ENCODE results near the gene OR6P1. TPM values are rescaled to one million over a fixed set of nuclear protein-coding genes. Genes with fewer than 3 reads are reported as not detected.

The OR6P1 gene
- total and polyA plus RNA-seq, 11 donors, result not detected

DNA sequence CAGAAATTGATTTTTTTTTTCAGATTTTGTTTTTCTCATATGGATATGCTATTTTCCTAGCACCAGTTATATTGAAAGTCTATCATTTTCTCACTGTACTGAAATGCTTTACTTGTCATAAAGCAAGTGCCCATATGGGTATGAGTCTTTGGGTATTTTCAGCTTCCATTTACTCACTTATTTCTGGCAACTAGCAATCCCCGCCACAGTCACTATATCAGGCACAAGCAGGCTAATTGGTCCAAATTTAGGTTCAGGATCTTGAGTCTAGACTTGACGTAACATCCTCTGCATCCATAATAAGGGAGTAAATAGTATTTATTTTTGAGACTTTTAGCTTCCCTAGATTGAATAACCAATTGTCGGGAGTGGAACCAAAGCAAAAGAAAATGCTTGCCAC is 7.2 kb upstream of the OR6P1 start:
- DNase-seq, result no peak
- Histone ChIP-seq H3K9me3 (no peaks in the 10 kb centered on the region), H3K27ac (no peak overlapping the region), H3K36me3 (no peaks in the 10 kb centered on the region), H3K4me3 (no peak overlapping the region), H3K27me3 (no peaks in the 10 kb centered on the region), H3K4me1 (no peaks in the 10 kb centered on the region)
- no peak for TF ChIP-seq POLR2A (IDR thresholded peaks at IDR 0.05)
- TF ChIP-seq, protein P1, sequence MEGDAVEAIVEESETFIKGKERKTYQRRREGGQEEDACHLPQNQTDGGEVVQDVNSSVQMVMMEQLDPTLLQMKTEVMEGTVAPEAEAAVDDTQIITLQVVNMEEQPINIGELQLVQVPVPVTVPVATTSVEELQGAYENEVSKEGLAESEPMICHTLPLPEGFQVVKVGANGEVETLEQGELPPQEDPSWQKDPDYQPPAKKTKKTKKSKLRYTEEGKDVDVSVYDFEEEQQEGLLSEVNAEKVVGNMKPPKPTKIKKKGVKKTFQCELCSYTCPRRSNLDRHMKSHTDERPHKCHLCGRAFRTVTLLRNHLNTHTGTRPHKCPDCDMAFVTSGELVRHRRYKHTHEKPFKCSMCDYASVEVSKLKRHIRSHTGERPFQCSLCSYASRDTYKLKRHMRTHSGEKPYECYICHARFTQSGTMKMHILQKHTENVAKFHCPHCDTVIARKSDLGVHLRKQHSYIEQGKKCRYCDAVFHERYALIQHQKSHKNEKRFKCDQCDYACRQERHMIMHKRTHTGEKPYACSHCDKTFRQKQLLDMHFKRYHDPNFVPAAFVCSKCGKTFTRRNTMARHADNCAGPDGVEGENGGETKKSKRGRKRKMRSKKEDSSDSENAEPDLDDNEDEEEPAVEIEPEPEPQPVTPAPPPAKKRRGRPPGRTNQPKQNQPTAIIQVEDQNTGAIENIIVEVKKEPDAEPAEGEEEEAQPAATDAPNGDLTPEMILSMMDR (IDR thresholded peaks at IDR 0.05), result no peak
- WGBS, 4 donors, result 83 to 95% (median 87%) methylated on average over 3 of the region's 3 CpGs
- ATAC-seq, result no peak
- intact Hi-C loops (cut with DNase I), result no loop called here

DNA sequence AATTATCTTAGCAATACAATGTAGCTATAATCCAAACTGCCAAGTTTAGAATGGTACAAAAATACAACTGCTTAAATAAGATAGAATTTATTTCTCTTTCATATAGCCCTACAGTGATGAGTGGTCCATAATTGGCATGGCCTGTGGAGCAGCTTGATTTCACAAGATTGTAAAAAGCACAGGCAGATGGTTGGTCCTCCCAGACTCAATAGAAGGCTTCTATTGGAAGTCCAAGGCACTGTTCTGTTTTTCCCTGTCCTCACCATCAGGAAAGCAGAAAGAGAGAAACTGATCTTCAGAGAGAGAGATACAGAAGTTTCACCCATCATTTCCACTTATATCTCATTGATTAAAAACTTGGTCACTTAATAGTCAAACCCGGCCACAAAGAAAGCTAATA is 1.8 kb upstream of the OR6P1 start:
- ATAC-seq (no peak), DNase-seq (no peak)
- WGBS, 4 donors, result 90 to 94% (median 91%) methylated on average over 1 of the region's 1 CpG
- TF ChIP-seq, protein P1 (IDR thresholded peaks at IDR 0.05), result no peak
- TF ChIP-seq POLR2A (IDR thresholded peaks at IDR 0.05), result no peak
- Histone ChIP-seq H3K27me3 (no peaks in the 10 kb centered on the region), H3K36me3 (no peaks in the 10 kb centered on the region), H3K4me3 (no peak overlapping the region), H3K27ac (no peak overlapping the region), H3K9me3 (no peaks in the 10 kb centered on the region), H3K4me1 (no peaks in the 10 kb centered on the region)
- intact Hi-C loops (cut with DNase I), result no loop called here

DNA sequence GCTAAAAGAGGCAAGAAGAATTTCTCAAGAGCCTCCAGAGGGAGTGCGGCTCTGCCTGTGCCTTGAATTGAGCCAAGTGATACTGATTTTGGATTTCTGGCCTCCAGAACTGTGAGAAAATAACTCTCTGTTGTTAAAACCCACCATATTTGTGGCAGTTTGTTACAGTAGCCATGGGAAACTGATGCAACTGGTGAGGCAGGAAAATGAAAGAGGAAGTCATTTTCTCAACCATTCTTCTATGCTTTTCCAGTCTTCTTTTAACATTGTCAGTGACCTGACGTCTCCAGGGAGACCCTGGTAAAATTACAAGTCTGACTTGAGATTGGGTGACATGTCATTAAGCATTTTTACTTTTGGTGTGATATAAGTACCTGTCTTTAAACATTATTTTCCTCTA is 5.8 kb downstream of the OR6P1 start:
- no peak for TF ChIP-seq POLR2A (IDR thresholded peaks at IDR 0.05)
- TF ChIP-seq, protein P1 (IDR thresholded peaks at IDR 0.05), result no peak
- Histone ChIP-seq H3K27me3 (no peaks in the 10 kb centered on the region), H3K4me3 (no peak overlapping the region), H3K36me3 (no peaks in the 10 kb centered on the region), H3K4me1 (peaks cover 0 to 8% (median 0%) of the 10 kb centered on the region in 12 donors), H3K27ac (no peak overlapping the region), H3K9me3 (no peaks in the 10 kb centered on the region)
- DNase-seq, result no peak
- WGBS, 4 donors, result 62 to 71% (median 67%) methylated on average over 2 of the region's 2 CpGs
- intact Hi-C loops (cut with DNase I), result no loop called here
- ATAC-seq, result no peak

DNA sequence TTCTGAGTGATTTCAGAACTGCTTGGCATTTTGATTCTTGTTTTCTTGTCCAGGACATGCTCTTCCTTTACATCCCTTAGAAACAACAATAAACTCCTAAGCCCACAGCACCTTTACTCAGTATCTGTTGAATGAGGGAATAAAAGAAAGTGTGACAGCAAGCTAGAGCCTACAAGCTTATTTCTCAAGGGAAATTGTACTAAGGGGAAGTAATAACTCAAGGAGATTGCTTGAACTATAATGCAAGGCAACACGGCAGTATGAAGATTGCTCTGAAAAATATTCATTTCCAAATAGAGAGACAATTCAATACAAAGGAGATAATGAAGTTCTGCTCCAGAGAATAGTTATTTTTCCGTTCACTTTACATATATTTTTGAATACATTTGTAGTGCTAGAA is 6.5 kb downstream of the OR6P1 start:
- ATAC-seq (no peak), DNase-seq (no peak)
- Histone ChIP-seq H3K36me3 (no peaks in the 10 kb centered on the region), H3K9me3 (no peaks in the 10 kb centered on the region), H3K4me3 (no peak overlapping the region), H3K27me3 (no peaks in the 10 kb centered on the region), H3K27ac (no peak overlapping the region), H3K4me1 (peaks cover 0 to 8% (median 0%) of the 10 kb centered on the region in 12 donors)
- TF ChIP-seq, protein P1 (IDR thresholded peaks at IDR 0.05), result no peak
- no peak for TF ChIP-seq POLR2A (IDR thresholded peaks at IDR 0.05)
- 74 to 84% (median 79%) methylated on average over 2 of the region's 2 CpGs for WGBS, 4 donors
- intact Hi-C loops (cut with DNase I), result no loop called here
